HepG2 (cell line): Measurements from ENCODE around the gene NOL12. TPM values are rescaled to one million over a fixed set of nuclear protein-coding genes. Genes with fewer than 3 reads are reported as not detected.

Experiments
- DMTF1 ChIP-seq: sonication (generic); formaldehyde crosslinking; IDR thresholded peaks from 2 replicates; pipeline ENCODE4 v1.4.0; 2020; ENCODE audit warnings: mild to moderate bottlenecking, missing genetic modification reagents
- FOXJ3 ChIP-seq: sonication (generic); formaldehyde crosslinking; IDR thresholded peaks from 2 replicates; pipeline ENCODE4 v1.4.0; 2020; ENCODE audit warnings: missing genetic modification reagents, mild to moderate bottlenecking, borderline replicate concordance
- HNF4G ChIP-seq, 2 experiments: sonication (generic) in 1 of 2; formaldehyde crosslinking in 1 of 2; IDR thresholded peaks; 2 replicates each; pipeline versions ENCODE4 v1.4.0 to v1.6.1; 2011 to 2020; ENCODE audit warnings: borderline replicate concordance in 2 of 2, low read depth in 2 of 2, mild to moderate bottlenecking in 2 of 2, low read length in 1 of 2, missing genetic modification reagents in 1 of 2, moderate library complexity in 1 of 2
- KDM1A ChIP-seq: IDR thresholded peaks from 2 replicates; pipeline ENCODE4 v1.6.1; 2016; ENCODE audit warnings: missing compliant biosample characterization
- KMT2A ChIP-seq: sonication (generic); formaldehyde crosslinking; IDR thresholded peaks from 2 replicates; pipeline ENCODE4 v1.4.0; 2020; ENCODE audit warnings: missing genetic modification reagents
- MAFG ChIP-seq: sonication (generic); formaldehyde crosslinking; IDR thresholded peaks from 2 replicates; pipeline ENCODE4 v1.5.1; 2020; ENCODE audit warnings: mild to moderate bottlenecking, missing genetic modification reagents
- NAIF1 ChIP-seq: sonication (generic); formaldehyde crosslinking; IDR thresholded peaks from 2 replicates; pipeline ENCODE4 v1.5.0; 2020; ENCODE audit warnings: mild to moderate bottlenecking, missing genetic modification reagents, borderline replicate concordance
- NCOR1 ChIP-seq: fragments of 200-600 bp; sonication (generic); IDR thresholded peaks from 2 replicates; pipeline ENCODE4 v1.7.0; 2017; ENCODE audit warnings: antibody characterized with exemption, low read length, borderline replicate concordance
- U2AF2 ChIP-seq: fragments of 200-400 bp; formaldehyde crosslinking; IDR thresholded peaks from 2 replicates; pipeline ENCODE4 v1.6.1; 2017; ENCODE audit warnings: low read depth, mild to moderate bottlenecking, low read length
- ZGPAT ChIP-seq: IDR thresholded peaks from 2 replicates; pipeline ENCODE4 v1.6.1; 2016; ENCODE audit warnings: mild to moderate bottlenecking
- ZNF282 ChIP-seq: fragments of 450-650 bp; IDR thresholded peaks from 2 replicates; pipeline ENCODE4 v1.6.1; 2018; ENCODE audit not compliant: partially characterized antibody
- ZNF580 ChIP-seq: IDR thresholded peaks from 2 replicates; pipeline ENCODE4 v1.6.1; 2016; ENCODE audit warnings: low read depth, borderline replicate concordance
- ZNF746 ChIP-seq: sonication (generic); formaldehyde crosslinking; IDR thresholded peaks from 2 replicates; pipeline ENCODE4 v1.8.0; 2022; ENCODE audit warnings: mild to moderate bottlenecking, missing genetic modification reagents
- polyA plus RNA-seq, 8 experiments: library from polyadenylated mRNA; depleted of rRNA in 3 of 8; stranded (reverse) in 7 of 8; unstranded in 1 of 8; fragments of >200 nt; fragmentation: Illumina TruSeq in 4 of 8; extraction: Trizol in 4 of 8; gene quantifications; 2 replicates each; pipeline versions ENCODE4 v1.2.1 to v1.2.3, GENCODE V29; 2011 to 2016; ENCODE audit warnings: low read depth in 4 of 8, missing spikeins in 1 of 8, mixed read lengths in 1 of 8; ENCODE audit not compliant: insufficient read depth in 1 of 8
- total RNA-seq, 5 experiments: library from RNA; depleted of rRNA; stranded (reverse); fragments of >200 nt; fragmentation: Illumina TruSeq; extraction: Trizol; gene quantifications; 2 replicates each; pipeline ENCODE4 v1.2.3, GENCODE V29; 2016; ENCODE audit warnings: low read depth in 1 of 5
- TF ChIP-seq, protein P1 (sequence below), 2 experiments: fragments of 450-650 bp in 1 of 2; sonication (generic) in 1 of 2; formaldehyde crosslinking in 1 of 2; IDR thresholded peaks; 2 replicates each; pipeline versions ENCODE4 v1.6.1 to v1.8.0; 2016 to 2022; ENCODE audit warnings: antibody characterized with exemption in 1 of 2, mild to moderate bottlenecking in 1 of 2, missing genetic modification reagents in 1 of 2

Gene NOL12
- total and polyA plus RNA-seq, 2 of the 13 experiments (the other 11 are each of a cell fraction or from before 2014, with no cell fraction given) = 14.3 to 31.4 TPM

- TF ChIP-seq, protein P1, sequence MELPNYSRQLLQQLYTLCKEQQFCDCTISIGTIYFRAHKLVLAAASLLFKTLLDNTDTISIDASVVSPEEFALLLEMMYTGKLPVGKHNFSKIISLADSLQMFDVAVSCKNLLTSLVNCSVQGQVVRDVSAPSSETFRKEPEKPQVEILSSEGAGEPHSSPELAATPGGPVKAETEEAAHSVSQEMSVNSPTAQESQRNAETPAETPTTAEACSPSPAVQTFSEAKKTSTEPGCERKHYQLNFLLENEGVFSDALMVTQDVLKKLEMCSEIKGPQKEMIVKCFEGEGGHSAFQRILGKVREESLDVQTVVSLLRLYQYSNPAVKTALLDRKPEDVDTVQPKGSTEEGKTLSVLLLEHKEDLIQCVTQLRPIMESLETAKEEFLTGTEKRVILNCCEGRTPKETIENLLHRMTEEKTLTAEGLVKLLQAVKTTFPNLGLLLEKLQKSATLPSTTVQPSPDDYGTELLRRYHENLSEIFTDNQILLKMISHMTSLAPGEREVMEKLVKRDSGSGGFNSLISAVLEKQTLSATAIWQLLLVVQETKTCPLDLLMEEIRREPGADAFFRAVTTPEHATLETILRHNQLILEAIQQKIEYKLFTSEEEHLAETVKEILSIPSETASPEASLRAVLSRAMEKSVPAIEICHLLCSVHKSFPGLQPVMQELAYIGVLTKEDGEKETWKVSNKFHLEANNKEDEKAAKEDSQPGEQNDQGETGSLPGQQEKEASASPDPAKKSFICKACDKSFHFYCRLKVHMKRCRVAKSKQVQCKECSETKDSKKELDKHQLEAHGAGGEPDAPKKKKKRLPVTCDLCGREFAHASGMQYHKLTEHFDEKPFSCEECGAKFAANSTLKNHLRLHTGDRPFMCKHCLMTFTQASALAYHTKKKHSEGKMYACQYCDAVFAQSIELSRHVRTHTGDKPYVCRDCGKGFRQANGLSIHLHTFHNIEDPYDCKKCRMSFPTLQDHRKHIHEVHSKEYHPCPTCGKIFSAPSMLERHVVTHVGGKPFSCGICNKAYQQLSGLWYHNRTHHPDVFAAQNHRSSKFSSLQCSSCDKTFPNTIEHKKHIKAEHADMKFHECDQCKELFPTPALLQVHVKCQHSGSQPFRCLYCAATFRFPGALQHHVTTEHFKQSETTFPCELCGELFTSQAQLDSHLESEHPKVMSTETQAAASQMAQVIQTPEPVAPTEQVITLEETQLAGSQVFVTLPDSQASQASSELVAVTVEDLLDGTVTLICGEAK (IDR thresholded peaks at IDR 0.05) = no peak
- TF ChIP-seq, protein P1 (CRISPR knock-in tag; IDR thresholded peaks at IDR 0.05) = no peak
- TF ChIP-seq NAIF1 (CRISPR knock-in tag) (no peak), FOXJ3 (CRISPR knock-in tag) (no peak), KDM1A (CRISPR knock-in tag) (peak; percentile 66; the same call in 1 of the 2 replicates), ZNF580 (CRISPR knock-in tag) (no peak), ZGPAT (CRISPR knock-in tag) (no peak; the same call in 1 of the 2 replicates), KMT2A (no peak), NCOR1 (peak; percentile 47; the same call in 1 of the 2 replicates), U2AF2 (no peak), ZNF746 (no peak), HNF4G (IDR thresholded peaks at IDR 0.05; ENCODE audit: borderline replicate concordance, low read depth, low read length) (no peak; the same call in 1 of the 2 replicates), HNF4G (CRISPR knock-in tag; IDR thresholded peaks at IDR 0.05; ENCODE audit: borderline replicate concordance, low read depth) (no peak), MAFG (no peak), ZNF282 (no peak), DMTF1 (CRISPR knock-in tag) (no peak)
Observed at GRCh38 chr22:37674951-37675929, 10.9 kb upstream of the NOL12 start, which contains the start of gene LGALS1 (continued).
